ENCODE results near the gene CRHR2.

The CRHR2 gene

DNA sequence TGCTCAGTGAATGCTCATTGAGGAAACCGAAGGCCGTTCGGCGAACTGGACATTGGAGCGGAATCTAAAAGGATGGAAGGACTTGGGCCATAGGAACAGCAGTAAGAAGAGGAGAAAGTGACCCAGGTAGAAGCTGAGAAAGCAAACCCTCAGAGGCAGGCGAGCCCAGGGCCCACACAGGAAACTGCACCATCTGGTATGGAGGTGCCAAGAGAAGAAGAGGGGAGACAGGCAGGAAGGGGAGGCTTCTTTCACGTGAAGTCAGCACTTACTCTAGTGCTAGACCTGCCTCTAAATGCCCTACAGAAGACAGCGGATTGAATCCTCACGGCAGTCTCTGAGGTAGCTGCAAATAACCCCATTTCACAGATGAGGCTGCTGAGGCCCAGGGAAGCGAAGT lies 10.2 kb upstream of the CRHR2 start:
- H3K27ac ChIP-seq (replicated peaks): no peak overlapping the region
- no peak overlapping the region for H3K4me3 ChIP-seq (replicated peaks; ENCODE audit: insufficient read depth, low read length)
- no peak for DNase-seq (ENCODE audit: low read depth in 1 of 2, low spot score in 1 of 2)
- TF ChIP-seq GABPA (IDR thresholded peaks at IDR 0.05; ENCODE audit: low read depth): no peak
- TF ChIP-seq, protein P1, sequence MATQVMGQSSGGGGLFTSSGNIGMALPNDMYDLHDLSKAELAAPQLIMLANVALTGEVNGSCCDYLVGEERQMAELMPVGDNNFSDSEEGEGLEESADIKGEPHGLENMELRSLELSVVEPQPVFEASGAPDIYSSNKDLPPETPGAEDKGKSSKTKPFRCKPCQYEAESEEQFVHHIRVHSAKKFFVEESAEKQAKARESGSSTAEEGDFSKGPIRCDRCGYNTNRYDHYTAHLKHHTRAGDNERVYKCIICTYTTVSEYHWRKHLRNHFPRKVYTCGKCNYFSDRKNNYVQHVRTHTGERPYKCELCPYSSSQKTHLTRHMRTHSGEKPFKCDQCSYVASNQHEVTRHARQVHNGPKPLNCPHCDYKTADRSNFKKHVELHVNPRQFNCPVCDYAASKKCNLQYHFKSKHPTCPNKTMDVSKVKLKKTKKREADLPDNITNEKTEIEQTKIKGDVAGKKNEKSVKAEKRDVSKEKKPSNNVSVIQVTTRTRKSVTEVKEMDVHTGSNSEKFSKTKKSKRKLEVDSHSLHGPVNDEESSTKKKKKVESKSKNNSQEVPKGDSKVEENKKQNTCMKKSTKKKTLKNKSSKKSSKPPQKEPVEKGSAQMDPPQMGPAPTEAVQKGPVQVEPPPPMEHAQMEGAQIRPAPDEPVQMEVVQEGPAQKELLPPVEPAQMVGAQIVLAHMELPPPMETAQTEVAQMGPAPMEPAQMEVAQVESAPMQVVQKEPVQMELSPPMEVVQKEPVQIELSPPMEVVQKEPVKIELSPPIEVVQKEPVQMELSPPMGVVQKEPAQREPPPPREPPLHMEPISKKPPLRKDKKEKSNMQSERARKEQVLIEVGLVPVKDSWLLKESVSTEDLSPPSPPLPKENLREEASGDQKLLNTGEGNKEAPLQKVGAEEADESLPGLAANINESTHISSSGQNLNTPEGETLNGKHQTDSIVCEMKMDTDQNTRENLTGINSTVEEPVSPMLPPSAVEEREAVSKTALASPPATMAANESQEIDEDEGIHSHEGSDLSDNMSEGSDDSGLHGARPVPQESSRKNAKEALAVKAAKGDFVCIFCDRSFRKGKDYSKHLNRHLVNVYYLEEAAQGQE (IDR thresholded peaks at IDR 0.05; ENCODE audit: insufficient replicate concordance, low read depth): no peak
- TF ChIP-seq SPI1 (IDR thresholded peaks at IDR 0.05; ENCODE audit: borderline replicate concordance, low read depth): no peak
- TF ChIP-seq, protein P2, sequence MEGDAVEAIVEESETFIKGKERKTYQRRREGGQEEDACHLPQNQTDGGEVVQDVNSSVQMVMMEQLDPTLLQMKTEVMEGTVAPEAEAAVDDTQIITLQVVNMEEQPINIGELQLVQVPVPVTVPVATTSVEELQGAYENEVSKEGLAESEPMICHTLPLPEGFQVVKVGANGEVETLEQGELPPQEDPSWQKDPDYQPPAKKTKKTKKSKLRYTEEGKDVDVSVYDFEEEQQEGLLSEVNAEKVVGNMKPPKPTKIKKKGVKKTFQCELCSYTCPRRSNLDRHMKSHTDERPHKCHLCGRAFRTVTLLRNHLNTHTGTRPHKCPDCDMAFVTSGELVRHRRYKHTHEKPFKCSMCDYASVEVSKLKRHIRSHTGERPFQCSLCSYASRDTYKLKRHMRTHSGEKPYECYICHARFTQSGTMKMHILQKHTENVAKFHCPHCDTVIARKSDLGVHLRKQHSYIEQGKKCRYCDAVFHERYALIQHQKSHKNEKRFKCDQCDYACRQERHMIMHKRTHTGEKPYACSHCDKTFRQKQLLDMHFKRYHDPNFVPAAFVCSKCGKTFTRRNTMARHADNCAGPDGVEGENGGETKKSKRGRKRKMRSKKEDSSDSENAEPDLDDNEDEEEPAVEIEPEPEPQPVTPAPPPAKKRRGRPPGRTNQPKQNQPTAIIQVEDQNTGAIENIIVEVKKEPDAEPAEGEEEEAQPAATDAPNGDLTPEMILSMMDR (IDR thresholded peaks at IDR 0.05; ENCODE audit: insufficient read depth, low read length): no peak
- TF ChIP-seq POLR2AphosphoS5 (IDR thresholded peaks at IDR 0.05; ENCODE audit: low read depth): no peak
- H3K27me3 ChIP-seq (ENCODE audit: insufficient read depth, poor library complexity, severe bottlenecking): no peaks in the 10 kb centered on the region

DNA sequence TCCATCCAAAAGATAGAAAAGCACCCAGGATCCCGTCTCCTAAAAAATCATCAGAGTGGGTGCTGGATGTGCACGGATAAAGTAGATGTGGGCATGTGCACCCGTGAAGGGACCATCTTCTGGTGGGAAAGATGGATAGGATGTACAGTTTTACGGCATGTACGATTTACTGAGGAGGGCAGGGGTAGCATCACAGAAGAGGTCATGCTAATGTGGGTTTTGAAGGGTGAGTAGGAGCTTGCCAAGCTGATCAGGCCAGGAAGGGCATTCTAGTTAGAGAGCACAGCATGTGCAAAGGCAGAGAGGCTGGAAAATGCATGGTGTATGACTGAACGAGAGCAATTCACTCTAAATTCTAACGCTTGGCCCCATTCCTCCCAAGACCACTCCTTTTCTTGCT lies 7.8 kb upstream of the CRHR2 start:
- TF ChIP-seq, protein P1 (IDR thresholded peaks at IDR 0.05; ENCODE audit: insufficient replicate concordance, low read depth): no peak
- TF ChIP-seq SPI1 (IDR thresholded peaks at IDR 0.05; ENCODE audit: borderline replicate concordance, low read depth) (no peak), POLR2AphosphoS5 (IDR thresholded peaks at IDR 0.05; ENCODE audit: low read depth) (no peak), GABPA (IDR thresholded peaks at IDR 0.05; ENCODE audit: low read depth) (no peak)
- TF ChIP-seq, protein P2 (IDR thresholded peaks at IDR 0.05; ENCODE audit: insufficient read depth, low read length): no peak
- no peak overlapping the region for H3K27ac ChIP-seq (replicated peaks)
- H3K27me3 ChIP-seq (ENCODE audit: insufficient read depth, poor library complexity, severe bottlenecking): no peaks in the 10 kb centered on the region

DNA sequence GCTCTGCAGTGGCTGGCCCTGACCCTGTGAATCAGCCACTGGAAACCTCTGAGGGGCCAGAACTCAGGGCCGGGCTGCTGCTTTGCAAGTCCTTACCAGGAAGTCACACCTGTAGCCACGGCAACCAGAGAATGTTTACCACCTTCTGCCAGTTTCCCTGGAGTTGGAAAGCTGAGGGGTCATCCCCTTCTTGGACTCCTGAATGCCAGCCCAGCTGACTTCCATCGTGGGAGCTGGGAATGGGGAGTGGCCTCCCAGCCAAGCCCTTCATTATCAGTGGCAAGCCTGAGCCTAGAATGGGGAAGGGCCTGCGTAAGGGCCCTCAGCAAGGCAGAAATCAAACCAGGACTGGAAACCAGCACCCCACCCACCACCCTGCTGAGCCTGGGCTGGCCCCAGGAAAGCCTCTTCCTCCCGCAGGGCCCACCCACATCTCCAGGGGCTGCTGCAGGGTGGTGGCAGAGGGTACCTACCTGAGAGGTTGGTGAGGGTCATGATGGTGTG lies 6.5 kb upstream of the CRHR2 start:
- DNase-seq (ENCODE audit: low read depth in 1 of 2, low spot score in 1 of 2): no peak
- Histone ChIP-seq H3K27ac (replicated peaks) (no peak overlapping the region), H3K27me3 (ENCODE audit: insufficient read depth, poor library complexity, severe bottlenecking) (peaks cover 8% of the 10 kb centered on the region), H3K4me3 (replicated peaks; ENCODE audit: insufficient read depth, low read length) (no peak overlapping the region)
- TF ChIP-seq POLR2AphosphoS5 (IDR thresholded peaks at IDR 0.05; ENCODE audit: low read depth) (no peak), GABPA (IDR thresholded peaks at IDR 0.05; ENCODE audit: low read depth) (no peak)
- TF ChIP-seq, protein P1 (IDR thresholded peaks at IDR 0.05; ENCODE audit: insufficient replicate concordance, low read depth): no peak

More for the DNA sequence above, 7.8 kb upstream of the CRHR2 start:
- no peak overlapping the region for H3K4me3 ChIP-seq (replicated peaks; ENCODE audit: insufficient read depth, low read length)
- DNase-seq (ENCODE audit: low read depth in 1 of 2, low spot score in 1 of 2): no peak

All from HL-60 (cell line).